ENCODE results near the gene LRRC1. TPM values are rescaled to one million over a fixed set of nuclear protein-coding genes. Genes with fewer than 3 reads are reported as not detected.

LRRC1 gene
- total RNA-seq, 1 donor from 2014 or later, result 14.3 TPM

DNA sequence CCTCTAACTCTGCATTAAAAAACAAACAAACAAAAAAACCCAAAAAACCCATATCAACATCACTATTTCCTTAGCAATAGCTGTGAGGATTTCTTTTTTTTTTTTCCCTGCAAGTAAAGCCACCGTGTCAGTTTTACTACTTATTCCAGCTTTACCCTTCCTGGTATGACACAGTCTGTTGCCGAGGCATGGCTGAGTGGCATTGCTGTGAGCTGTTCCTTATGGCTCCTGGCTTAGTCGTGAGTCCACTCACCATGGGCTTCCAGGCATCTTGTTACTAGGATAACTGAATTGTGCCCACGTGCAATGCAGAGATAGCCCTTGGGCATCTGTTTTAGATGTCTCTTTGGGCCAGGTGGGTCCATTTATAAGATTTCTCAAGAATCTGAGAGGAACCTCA, 84.8 kb downstream of the LRRC1 start:
- H3K27ac ChIP-seq (ENCODE audit: low read depth, low read length), result no peak overlapping the region
- Mint-ChIP-seq H3K9me3 (ENCODE audit: unreplicated experiment) (peaks cover 3% of the 10 kb centered on the region), H3K36me3 (ENCODE audit: low read depth, unreplicated experiment) (peaks cover 9% of the 10 kb centered on the region), H3K4me3 (ENCODE audit: unreplicated experiment) (no peak overlapping the region), H3K27me3 (ENCODE audit: low read depth, unreplicated experiment) (no peaks in the 10 kb centered on the region), H3K27ac (ENCODE audit: unreplicated experiment) (no peak overlapping the region), H3K4me1 (ENCODE audit: low read depth, unreplicated experiment) (no peaks in the 10 kb centered on the region)
- H2AFZ ChIP-seq (ENCODE audit: low read depth, low read length), result no peak overlapping the region
- DNase-seq (ENCODE audit: low read depth), result no peak
- H3K4me1 ChIP-seq (ENCODE audit: insufficient read depth, low read length), result no peaks in the 10 kb centered on the region
- no peaks in the 10 kb centered on the region for H3K36me3 ChIP-seq (ENCODE audit: insufficient read depth, low read length)
- H4K20me1 ChIP-seq (ENCODE audit: insufficient read depth, low read length), result no peaks in the 10 kb centered on the region
- H3K9me3 ChIP-seq (ENCODE audit: insufficient read depth, low read depth, low read length), result no peaks in the 10 kb centered on the region
- TF ChIP-seq, protein P1, sequence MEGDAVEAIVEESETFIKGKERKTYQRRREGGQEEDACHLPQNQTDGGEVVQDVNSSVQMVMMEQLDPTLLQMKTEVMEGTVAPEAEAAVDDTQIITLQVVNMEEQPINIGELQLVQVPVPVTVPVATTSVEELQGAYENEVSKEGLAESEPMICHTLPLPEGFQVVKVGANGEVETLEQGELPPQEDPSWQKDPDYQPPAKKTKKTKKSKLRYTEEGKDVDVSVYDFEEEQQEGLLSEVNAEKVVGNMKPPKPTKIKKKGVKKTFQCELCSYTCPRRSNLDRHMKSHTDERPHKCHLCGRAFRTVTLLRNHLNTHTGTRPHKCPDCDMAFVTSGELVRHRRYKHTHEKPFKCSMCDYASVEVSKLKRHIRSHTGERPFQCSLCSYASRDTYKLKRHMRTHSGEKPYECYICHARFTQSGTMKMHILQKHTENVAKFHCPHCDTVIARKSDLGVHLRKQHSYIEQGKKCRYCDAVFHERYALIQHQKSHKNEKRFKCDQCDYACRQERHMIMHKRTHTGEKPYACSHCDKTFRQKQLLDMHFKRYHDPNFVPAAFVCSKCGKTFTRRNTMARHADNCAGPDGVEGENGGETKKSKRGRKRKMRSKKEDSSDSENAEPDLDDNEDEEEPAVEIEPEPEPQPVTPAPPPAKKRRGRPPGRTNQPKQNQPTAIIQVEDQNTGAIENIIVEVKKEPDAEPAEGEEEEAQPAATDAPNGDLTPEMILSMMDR (IDR thresholded peaks at IDR 0.05; ENCODE audit: insufficient read depth, low read depth, low read length), result no peak
- TF ChIP-seq EZH2 (IDR thresholded peaks at IDR 0.05; ENCODE audit: insufficient read depth, low read length), result no peak
- no peak overlapping the region for H3K9ac ChIP-seq (ENCODE audit: low read length)
- no peaks in the 10 kb centered on the region for H3K79me2 ChIP-seq (ENCODE audit: insufficient read depth, low read length)
- FAIRE-seq, result no peak
- H3K4me2 ChIP-seq (ENCODE audit: low read length), result no peak overlapping the region
- H3K27me3 ChIP-seq (ENCODE audit: insufficient read depth, low read length), result no peaks in the 10 kb centered on the region
- H3K4me3 ChIP-seq (ENCODE audit: insufficient read depth, low read depth, low read length), result no peak overlapping the region

DNA sequence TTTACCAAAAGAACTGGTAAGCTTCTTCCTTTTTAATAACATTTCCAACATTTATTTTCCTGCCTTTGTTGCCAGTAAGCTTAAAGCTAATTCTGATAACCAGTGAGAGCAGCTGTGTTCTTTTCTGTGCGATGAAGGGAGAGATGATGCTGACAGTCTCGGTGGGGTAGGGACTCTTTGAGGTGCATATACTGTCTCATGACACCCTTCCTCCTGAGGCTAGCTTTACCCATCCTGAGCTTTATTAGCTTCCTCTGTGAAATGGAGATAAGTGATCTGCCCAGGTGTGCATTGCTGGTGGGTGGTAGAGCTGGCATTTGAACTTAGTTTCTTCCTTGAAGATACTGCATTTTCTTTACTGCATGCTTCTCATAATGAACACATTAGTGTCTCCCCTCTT, 92.5 kb downstream of the LRRC1 start:
- no peak for FAIRE-seq
- no peak for DNase-seq (ENCODE audit: low read depth)
- Histone ChIP-seq H3K27me3 (ENCODE audit: insufficient read depth, low read length) (no peaks in the 10 kb centered on the region), H3K27ac (ENCODE audit: low read depth, low read length) (no peak overlapping the region), H3K9ac (ENCODE audit: low read length) (no peak overlapping the region), H3K36me3 (ENCODE audit: insufficient read depth, low read length) (no peaks in the 10 kb centered on the region), H3K9me3 (ENCODE audit: insufficient read depth, low read depth, low read length) (no peaks in the 10 kb centered on the region), H2AFZ (ENCODE audit: low read depth, low read length) (no peak overlapping the region), H3K4me3 (ENCODE audit: insufficient read depth, low read depth, low read length) (no peak overlapping the region), H3K79me2 (ENCODE audit: insufficient read depth, low read length) (no peaks in the 10 kb centered on the region), H4K20me1 (ENCODE audit: insufficient read depth, low read length) (no peaks in the 10 kb centered on the region), H3K4me2 (ENCODE audit: low read length) (no peak overlapping the region), H3K4me1 (ENCODE audit: insufficient read depth, low read length) (peaks cover 4% of the 10 kb centered on the region)
- H3K4me1 Mint-ChIP-seq (ENCODE audit: low read depth, unreplicated experiment), result peaks cover 15% of the 10 kb centered on the region
- TF ChIP-seq EZH2 (IDR thresholded peaks at IDR 0.05; ENCODE audit: insufficient read depth, low read length), result no peak
- TF ChIP-seq, protein P1 (IDR thresholded peaks at IDR 0.05; ENCODE audit: insufficient read depth, low read depth, low read length), result no peak
- no peak overlapping the region for H3K4me3 Mint-ChIP-seq (ENCODE audit: unreplicated experiment)
- no peaks in the 10 kb centered on the region for H3K9me3 Mint-ChIP-seq (ENCODE audit: unreplicated experiment)
- H3K36me3 Mint-ChIP-seq (ENCODE audit: low read depth, unreplicated experiment), result no peaks in the 10 kb centered on the region
- no peak overlapping the region for H3K27ac Mint-ChIP-seq (ENCODE audit: unreplicated experiment)
- H3K27me3 Mint-ChIP-seq (ENCODE audit: low read depth, unreplicated experiment), result no peaks in the 10 kb centered on the region

DNA sequence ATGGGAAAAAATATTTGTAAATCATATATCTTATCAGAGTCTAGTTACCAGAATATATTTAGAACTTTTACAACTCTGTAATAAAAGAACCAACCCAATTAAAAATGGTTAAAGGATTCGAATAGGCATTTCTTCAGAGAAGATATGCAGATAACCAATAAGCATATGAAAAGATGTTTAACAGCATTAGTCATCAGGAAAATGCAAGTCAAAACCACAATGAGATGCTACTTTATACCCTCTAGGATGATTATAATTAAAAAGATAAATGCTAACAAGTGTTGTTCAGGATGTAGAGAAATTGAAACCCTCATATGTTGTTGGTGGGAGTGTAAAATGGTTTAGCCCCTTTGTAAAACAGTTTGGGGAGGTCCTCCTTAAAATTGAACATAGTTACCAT, 94.1 kb downstream of the LRRC1 start:
- Histone ChIP-seq H3K9me3 (ENCODE audit: insufficient read depth, low read depth, low read length) (no peaks in the 10 kb centered on the region), H3K4me2 (ENCODE audit: low read length) (no peak overlapping the region), H3K4me3 (ENCODE audit: insufficient read depth, low read depth, low read length) (no peak overlapping the region), H3K27me3 (ENCODE audit: insufficient read depth, low read length) (no peaks in the 10 kb centered on the region), H3K9ac (ENCODE audit: low read length) (no peak overlapping the region), H3K27ac (ENCODE audit: low read depth, low read length) (no peak overlapping the region), H3K79me2 (ENCODE audit: insufficient read depth, low read length) (no peaks in the 10 kb centered on the region), H3K36me3 (ENCODE audit: insufficient read depth, low read length) (no peaks in the 10 kb centered on the region), H2AFZ (ENCODE audit: low read depth, low read length) (no peak overlapping the region), H3K4me1 (ENCODE audit: insufficient read depth, low read length) (peaks cover 4% of the 10 kb centered on the region), H4K20me1 (ENCODE audit: insufficient read depth, low read length) (no peaks in the 10 kb centered on the region)
- peaks cover 19% of the 10 kb centered on the region for H3K4me1 Mint-ChIP-seq (ENCODE audit: low read depth, unreplicated experiment)
- H3K9me3 Mint-ChIP-seq (ENCODE audit: unreplicated experiment), result no peaks in the 10 kb centered on the region
- H3K27ac Mint-ChIP-seq (ENCODE audit: unreplicated experiment), result no peak overlapping the region
- TF ChIP-seq, protein P1 (IDR thresholded peaks at IDR 0.05; ENCODE audit: insufficient read depth, low read depth, low read length), result no peak
- no peak for TF ChIP-seq EZH2 (IDR thresholded peaks at IDR 0.05; ENCODE audit: insufficient read depth, low read length)
- H3K4me3 Mint-ChIP-seq (ENCODE audit: unreplicated experiment), result no peak overlapping the region
- no peaks in the 10 kb centered on the region for H3K36me3 Mint-ChIP-seq (ENCODE audit: low read depth, unreplicated experiment)
- FAIRE-seq (no peak), DNase-seq (ENCODE audit: low read depth) (peak; percentile 53)
- H3K27me3 Mint-ChIP-seq (ENCODE audit: low read depth, unreplicated experiment), result no peaks in the 10 kb centered on the region

Data from astrocyte (in vitro differentiated cells and primary cell).